Measurements from ENCODE around the gene SNTA1. TPM values are rescaled to one million over a fixed set of nuclear protein-coding genes. Genes with fewer than 3 reads are reported as not detected.

The SNTA1 gene
- total and polyA plus RNA-seq, 2 experiments from 2014 or later, result 3.8 to 9.3 TPM

DNA sequence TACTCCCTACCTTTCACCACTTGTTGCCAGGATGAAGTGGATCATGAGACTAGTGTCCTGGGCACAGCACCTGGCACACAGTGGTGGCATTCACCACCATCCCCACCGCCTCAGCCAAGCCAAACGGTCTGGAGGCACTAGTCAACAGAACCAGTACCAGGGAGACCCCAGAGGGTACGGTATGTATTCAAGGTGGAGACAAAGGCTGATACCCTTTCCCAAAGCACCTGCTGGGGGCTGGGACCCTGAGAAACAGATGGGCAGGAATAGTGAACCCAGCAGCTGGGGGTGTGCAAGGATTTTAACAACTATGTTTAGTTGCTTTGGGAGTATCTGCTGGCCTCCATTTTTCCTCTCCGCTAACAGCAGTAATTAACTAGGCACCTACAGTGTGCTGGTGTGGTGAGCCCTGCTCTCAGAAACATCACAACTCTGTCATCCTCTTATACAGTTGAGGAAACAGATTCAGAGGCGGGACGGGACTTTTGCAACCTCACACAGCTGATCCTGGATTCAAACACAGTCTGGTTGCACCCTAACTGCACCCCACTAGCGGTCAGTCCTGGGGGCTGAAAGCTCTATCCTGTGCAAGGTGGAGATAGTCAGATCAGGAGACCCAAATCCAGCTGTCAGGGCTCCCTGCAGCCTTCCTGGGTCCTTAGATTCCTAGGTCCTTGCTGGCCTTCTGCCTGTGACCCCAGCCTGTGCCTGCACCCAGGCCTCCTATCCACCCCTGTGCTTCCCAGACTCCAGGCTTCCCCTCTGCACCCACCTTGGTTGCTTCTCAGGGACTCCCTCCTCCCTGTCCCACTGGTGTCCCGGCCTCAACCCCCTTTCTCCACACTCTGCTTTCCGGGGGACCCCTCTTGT lies 1.2 kb downstream of the SNTA1 start:
- TF ChIP-seq ZNF462 (CRISPR knock-in tag; IDR thresholded peaks at IDR 0.05), result no peak
- no peak for TF ChIP-seq NANOG (IDR thresholded peaks at IDR 0.05; ENCODE audit: borderline replicate concordance)
- TF ChIP-seq REST (IDR thresholded peaks at IDR 0.05; ENCODE audit: unreplicated experiment), result no peak
- no peak for TF ChIP-seq EZH2 (IDR thresholded peaks at IDR 0.05; ENCODE audit: low read depth, unreplicated experiment)

More for the DNA sequence above, 1.2 kb downstream of the SNTA1 start:
- H3K27ac ChIP-seq (ENCODE audit: low read depth), result no peak overlapping the region
- peaks cover 32% of the 10 kb centered on the region for H3K27me3 Mint-ChIP-seq (ENCODE audit: insufficient read depth, low read depth, poor library complexity)
- no peaks in the 10 kb centered on the region for H3K9me2 ChIP-seq (ENCODE audit: insufficient read depth)
- peak overlapping the region; percentile 77 for H3K4me3 ChIP-seq
- no peak overlapping the region for H3K27ac Mint-ChIP-seq
- ATAC-seq (no peak), DNase-seq (ENCODE audit: low spot score) (no peak)
- peak overlapping the region; percentile 79 for H3K4me3 Mint-ChIP-seq
- no peaks in the 10 kb centered on the region for H3K79me2 ChIP-seq (replicated peaks; ENCODE audit: insufficient read depth)
- no peaks in the 10 kb centered on the region for H3K9me3 Mint-ChIP-seq
- peaks cover 8% of the 10 kb centered on the region for H3K4me1 Mint-ChIP-seq
- H3K4me2 ChIP-seq, result peak overlapping the region; percentile 90
- H4K20me1 ChIP-seq (replicated peaks; ENCODE audit: insufficient read depth), result no peaks in the 10 kb centered on the region
- H3K36me3 ChIP-seq (ENCODE audit: insufficient read depth), result no peaks in the 10 kb centered on the region
- no peaks in the 10 kb centered on the region for H3F3A ChIP-seq (replicated peaks; ENCODE audit: low read depth)
- no peaks in the 10 kb centered on the region for H3K36me3 Mint-ChIP-seq (ENCODE audit: low read depth)
- H2AFZ ChIP-seq, result peak overlapping the region; percentile 85
- H3K4me1 ChIP-seq (ENCODE audit: insufficient read depth), result peaks cover 8% of the 10 kb centered on the region
- H3K27me3 ChIP-seq (ENCODE audit: insufficient read depth), result peaks cover 16% of the 10 kb centered on the region

Measured in GM23338 (cell line).